Stimulated activated CD4-positive, alpha-beta T cell treated with anti-CD3 and anti-CD28 coated beads, TNF-alpha, amount 100 ng/mL, for 4 hours (primary cell): ENCODE results near the gene IGFL3.

Experiments
- DNase-seq, 3 experiments: peaks; one replicate each; pipeline ENCODE4 v3.0.0-alpha.2; 2020; ENCODE audit warnings: low read depth in 3 of 3

IGFL3 gene

DNA sequence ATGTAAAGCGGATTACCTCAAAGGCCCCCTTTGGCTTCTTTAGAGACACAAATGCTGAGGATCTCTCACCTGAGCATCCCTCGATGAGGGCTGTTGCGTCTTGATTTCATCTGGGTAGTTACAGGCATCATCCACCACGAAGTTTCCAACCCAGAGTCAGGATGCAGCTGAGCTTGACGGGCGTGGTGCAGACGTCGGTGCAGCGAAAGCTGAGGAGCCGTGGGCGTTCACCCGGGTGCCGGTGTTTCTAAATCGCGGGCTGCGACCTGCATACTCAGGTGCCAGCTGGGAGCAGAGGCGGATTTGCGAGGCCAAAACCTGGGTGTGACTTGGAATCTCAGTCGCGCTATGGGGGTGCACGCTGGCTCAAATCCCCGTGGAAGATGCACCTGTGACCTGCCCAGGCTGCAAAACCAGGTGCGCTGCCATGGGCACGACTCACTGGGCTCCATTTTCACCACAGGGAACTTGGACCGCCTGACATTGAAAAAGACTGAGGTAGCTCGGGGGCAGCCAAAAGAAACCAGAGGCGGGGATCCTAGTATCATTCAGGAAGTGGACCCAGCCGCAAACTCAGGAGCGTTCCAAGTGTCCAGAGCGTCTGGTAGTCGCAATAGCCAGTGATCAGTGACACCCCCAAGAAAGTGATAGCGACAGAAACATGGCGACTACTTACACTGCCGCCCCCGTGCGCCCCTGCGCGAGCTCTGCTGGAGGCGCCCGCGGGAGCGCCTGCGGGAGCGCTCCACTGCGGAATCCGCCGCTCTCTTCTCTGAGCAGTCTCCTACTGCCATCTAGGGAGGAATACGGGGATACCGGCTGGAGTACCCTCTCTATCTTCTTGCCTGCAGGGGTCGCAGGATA, 47.3 kb downstream of the IGFL3 start:
- no peak for DNase-seq

DNA sequence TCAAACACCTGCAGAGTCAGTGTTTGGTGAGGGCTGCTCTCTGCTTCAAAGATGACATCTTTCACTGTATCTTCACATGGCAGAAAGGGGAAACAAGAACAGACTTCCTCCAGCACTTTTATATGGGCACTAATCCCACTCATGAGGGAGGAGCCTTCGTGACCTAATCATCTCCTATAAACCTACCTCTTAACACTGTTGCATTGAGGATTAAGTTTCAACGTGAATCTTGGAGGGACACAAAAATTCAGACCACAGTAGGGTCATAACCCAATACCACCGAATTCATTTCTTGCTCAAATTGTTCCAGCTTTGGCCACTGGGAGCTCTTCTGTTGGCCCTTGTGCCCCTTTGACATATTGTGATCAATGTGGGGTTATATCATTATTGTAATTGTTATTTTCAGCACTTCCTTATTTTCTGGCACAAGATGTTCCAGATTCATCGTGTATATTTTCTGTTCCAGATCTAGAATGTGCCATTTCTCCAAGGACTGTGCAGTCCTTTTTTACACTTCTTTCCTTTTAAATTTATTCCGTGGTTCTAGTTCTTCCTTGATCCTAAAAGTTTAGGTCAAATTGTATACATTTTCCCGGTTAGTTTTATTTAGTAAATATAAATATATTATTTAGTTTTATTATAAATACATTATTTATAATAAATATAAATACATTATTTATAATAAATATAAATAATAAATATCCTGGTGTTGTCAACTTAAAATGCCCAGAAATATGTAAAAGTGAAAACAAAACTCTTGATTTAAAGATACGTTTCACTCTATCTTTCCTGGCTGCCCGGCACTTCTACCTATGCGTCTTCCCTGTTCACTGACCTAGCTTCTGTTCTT, 48.2 kb downstream of the IGFL3 start:
- DNase-seq, result no peak

DNA sequence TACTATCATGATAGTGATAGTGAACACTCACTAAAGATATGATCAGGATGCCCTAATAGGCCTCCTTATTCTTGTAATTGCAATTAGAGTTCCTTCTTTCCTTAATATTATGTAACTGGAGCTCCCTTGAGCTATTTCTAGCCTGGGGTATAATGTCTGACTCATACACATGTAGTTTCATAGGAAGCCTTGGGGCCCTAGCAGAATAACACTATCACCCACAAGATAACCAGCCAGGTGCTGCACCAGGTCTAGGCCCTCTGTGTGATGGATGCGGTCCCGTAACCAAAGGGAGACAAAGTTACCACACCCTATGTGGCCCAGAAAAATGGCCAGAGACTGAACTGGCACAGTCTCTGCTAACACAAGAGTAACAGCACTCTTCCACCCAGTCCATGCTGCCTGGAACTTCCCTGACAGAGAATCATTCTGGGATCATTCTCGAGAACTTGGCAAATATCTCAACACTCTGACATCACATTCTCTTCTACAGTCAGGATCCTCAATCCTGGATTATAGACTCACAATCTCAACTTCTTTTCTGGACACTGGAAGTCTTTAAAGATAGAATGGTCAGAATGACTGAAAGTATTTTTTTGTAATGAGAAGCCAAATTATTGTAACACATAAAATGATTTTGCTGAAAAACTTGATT, 51.1 kb downstream of the IGFL3 start:
- no peak for DNase-seq
